Trophoblast cell (in vitro differentiated cells and primary cell): Measurements from ENCODE around the gene LRRC17.

Source experiments
- DNase-seq, 2 donors: peaks; one replicate each; pipeline ENCODE4 v3.0.0-alpha.2; 2016
- H2AFZ ChIP-seq: 2 replicates; pipeline ENCODE4 v1.6.1; 2013; ENCODE audit warnings: low read length, moderate library complexity, mild to moderate bottlenecking; ENCODE audit not compliant: insufficient read depth, poor library complexity
- H2AK5ac ChIP-seq: 2 replicates; pipeline ENCODE4 v1.6.1; 2013; ENCODE audit warnings: mild to moderate bottlenecking, low read length
- H2BK120ac ChIP-seq: 2 replicates; pipeline ENCODE4 v1.6.1; 2013; ENCODE audit warnings: low read length, mild to moderate bottlenecking, moderate library complexity; ENCODE audit not compliant: insufficient read depth, poor library complexity
- H2BK12ac ChIP-seq: 2 replicates; pipeline ENCODE4 v1.6.1; 2013; ENCODE audit warnings: mild to moderate bottlenecking, low read length, moderate library complexity
- H2BK5ac ChIP-seq: 2 replicates; pipeline ENCODE4 v1.6.1; 2013; ENCODE audit warnings: low read length, low read depth, moderate library complexity, mild to moderate bottlenecking; ENCODE audit not compliant: poor library complexity
- H3K14ac ChIP-seq: 2 replicates; pipeline ENCODE4 v1.6.1; 2013; ENCODE audit warnings: mild to moderate bottlenecking, low read length
- H3K18ac ChIP-seq: 2 replicates; pipeline ENCODE4 v1.6.1; 2013; ENCODE audit warnings: mild to moderate bottlenecking, low read length
- H3K23ac ChIP-seq: 2 replicates; pipeline ENCODE4 v1.6.1; 2013; ENCODE audit warnings: low read length
- H3K27ac ChIP-seq: 2 replicates; pipeline ENCODE4 v1.5.1; 2013; ENCODE audit warnings: low read depth, mild to moderate bottlenecking, inconsistent platforms, low read length, moderate library complexity
- H3K27me3 ChIP-seq: 2 replicates; pipeline ENCODE4 v1.6.1; 2013; ENCODE audit warnings: inconsistent platforms, mild to moderate bottlenecking, low read length, moderate library complexity; ENCODE audit not compliant: insufficient read depth
- H3K36me3 ChIP-seq, 2 experiments: 1 replicate in 1 of 2; 2 replicates in 1 of 2; pipeline ENCODE4 v1.6.1; 2013; ENCODE audit warnings: low read length in 2 of 2, mild to moderate bottlenecking in 2 of 2, moderate library complexity in 1 of 2; ENCODE audit not compliant: insufficient read depth in 2 of 2, control insufficient read depth in 1 of 2
- H3K4ac ChIP-seq: 2 replicates; pipeline ENCODE4 v1.6.1; 2013; ENCODE audit warnings: low read depth, mild to moderate bottlenecking, low read length, moderate library complexity
- H3K4me1 ChIP-seq, 2 experiments: 1 replicate in 1 of 2; 2 replicates in 1 of 2; pipeline ENCODE4 v1.6.1; 2013; ENCODE audit warnings: low read length in 2 of 2, mild to moderate bottlenecking in 2 of 2, moderate library complexity in 1 of 2; ENCODE audit not compliant: insufficient read depth in 2 of 2, control insufficient read depth in 1 of 2
- H3K4me2 ChIP-seq: 2 replicates; pipeline ENCODE4 v1.6.1; 2013; ENCODE audit warnings: inconsistent platforms, mild to moderate bottlenecking, low read length, moderate library complexity
- H3K4me3 ChIP-seq: 2 replicates; pipeline ENCODE4 v1.5.1; 2013; ENCODE audit warnings: mild to moderate bottlenecking, low read depth, low read length, inconsistent platforms
- H3K79me1 ChIP-seq: one replicate; pipeline ENCODE4 v1.6.1; 2013; ENCODE audit warnings: low read length
- H3K79me2 ChIP-seq: 2 replicates; pipeline ENCODE4 v1.6.1; 2013; ENCODE audit warnings: low read length, mild to moderate bottlenecking; ENCODE audit not compliant: control insufficient read depth, insufficient read depth, poor library complexity
- H3K9ac ChIP-seq: 2 replicates; pipeline ENCODE4 v1.6.1; 2013; ENCODE audit warnings: mild to moderate bottlenecking, low read length
- H3K9me3 ChIP-seq: 2 replicates; pipeline ENCODE4 v1.6.1; 2013; ENCODE audit warnings: low read depth, mild to moderate bottlenecking, control low read depth, inconsistent platforms, low read length; ENCODE audit not compliant: insufficient read depth
- H4K12ac ChIP-seq: 2 replicates; pipeline ENCODE4 v1.6.1; 2013; ENCODE audit warnings: low read depth, mild to moderate bottlenecking, low read length, moderate library complexity
- H4K8ac ChIP-seq: 2 replicates; pipeline ENCODE4 v1.6.1; 2013; ENCODE audit warnings: low read depth, mild to moderate bottlenecking, low read length, moderate library complexity
- H4K91ac ChIP-seq: one replicate; pipeline ENCODE4 v1.6.1; 2013; ENCODE audit warnings: low read depth, mild to moderate bottlenecking, low read length, moderate library complexity
- WGBS: extraction: QIAGEN DNeasy Blood & Tissue Kit; methylation state at CpG from one replicate; pipeline ENCODE4 v1.1.7; 2013; ENCODE audit warnings: missing lambda C conversion rate; ENCODE audit not compliant: insufficient read length, insufficient coverage; ENCODE audit errors: extremely low coverage; 5-methylcytosine and 5-hydroxymethylcytosine counted together

Gene LRRC17

DNA sequence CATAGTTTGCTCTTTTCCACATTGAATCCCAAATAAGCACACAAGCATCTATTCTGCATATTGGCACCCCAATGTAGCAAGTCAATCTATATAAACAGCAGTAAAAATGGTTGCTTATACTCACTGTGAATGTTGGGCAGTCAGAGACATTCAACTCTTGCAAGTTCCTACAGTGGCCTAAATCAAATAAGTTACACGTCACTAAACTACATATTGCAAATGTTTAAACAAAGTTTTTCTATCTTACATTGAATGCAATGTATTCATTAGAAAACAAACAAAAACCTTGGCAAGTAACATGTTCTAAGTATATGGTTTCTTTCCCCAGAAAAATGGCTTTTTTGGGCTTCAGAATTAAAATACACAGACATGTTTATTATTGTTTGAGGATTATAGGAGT, 19.0 kb downstream of the LRRC17 start:
- H3K27me3 ChIP-seq, result no peaks in the 10 kb centered on the region
- H3K14ac ChIP-seq, result no peak overlapping the region
- H3K4ac ChIP-seq, result no peak overlapping the region
- DNase-seq, result no peak
- no peak overlapping the region for H4K8ac ChIP-seq
- H4K12ac ChIP-seq, result no peak overlapping the region
- H3K79me2 ChIP-seq, result no peaks in the 10 kb centered on the region
- H3K4me1 ChIP-seq, result no peaks in the 10 kb centered on the region
- no peaks in the 10 kb centered on the region for H3K36me3 ChIP-seq
- H2BK5ac ChIP-seq, result no peak overlapping the region
- no peak overlapping the region for H3K4me3 ChIP-seq
- H3K79me1 ChIP-seq, result no peaks in the 10 kb centered on the region
- no peak overlapping the region for H2AK5ac ChIP-seq
- no peak overlapping the region for H2AFZ ChIP-seq
- H4K91ac ChIP-seq, result no peak overlapping the region
- no peak overlapping the region for H2BK120ac ChIP-seq
- H3K9ac ChIP-seq, result no peak overlapping the region
- no peak overlapping the region for H3K4me2 ChIP-seq
- H2BK12ac ChIP-seq, result no peak overlapping the region
- H3K9me3 ChIP-seq, result no peaks in the 10 kb centered on the region
- H3K27ac ChIP-seq, result no peak overlapping the region
- WGBS, result no CpG with 5 or more reads among the region's 1 CpG
- no peak overlapping the region for H3K23ac ChIP-seq
- no peak overlapping the region for H3K18ac ChIP-seq

DNA sequence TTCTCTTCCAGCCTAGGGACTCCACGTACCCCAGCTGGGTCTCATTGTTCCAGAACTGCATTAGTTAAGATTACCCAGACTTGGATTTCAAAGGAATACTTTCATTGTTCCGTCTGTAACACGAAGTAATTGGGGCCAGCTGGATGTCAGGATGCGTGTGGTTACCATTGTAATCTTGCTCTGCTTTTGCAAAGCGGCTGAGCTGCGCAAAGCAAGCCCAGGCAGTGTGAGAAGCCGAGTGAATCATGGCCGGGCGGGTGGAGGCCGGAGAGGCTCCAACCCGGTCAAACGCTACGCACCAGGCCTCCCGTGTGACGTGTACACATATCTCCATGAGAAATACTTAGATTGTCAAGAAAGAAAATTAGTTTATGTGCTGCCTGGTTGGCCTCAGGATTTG, 21.0 kb downstream of the LRRC17 start:
- H3K14ac ChIP-seq, result no peak overlapping the region
- no peak overlapping the region for H3K4ac ChIP-seq
- no peaks in the 10 kb centered on the region for H3K79me1 ChIP-seq
- H3K27me3 ChIP-seq, result no peaks in the 10 kb centered on the region
- no peak overlapping the region for H4K8ac ChIP-seq
- no peak for DNase-seq
- no peak overlapping the region for H2AFZ ChIP-seq
- H3K18ac ChIP-seq, result no peak overlapping the region
- no peaks in the 10 kb centered on the region for H3K79me2 ChIP-seq
- no peak overlapping the region for H3K4me2 ChIP-seq
- no peak overlapping the region for H2BK5ac ChIP-seq
- H3K9ac ChIP-seq, result no peak overlapping the region
- no peaks in the 10 kb centered on the region for H3K4me1 ChIP-seq
- no peaks in the 10 kb centered on the region for H3K9me3 ChIP-seq
- H3K27ac ChIP-seq, result no peak overlapping the region
- no peak overlapping the region for H3K4me3 ChIP-seq
- no peak overlapping the region for H2AK5ac ChIP-seq
- H2BK12ac ChIP-seq, result no peak overlapping the region
- H3K36me3 ChIP-seq, result no peaks in the 10 kb centered on the region
- H4K91ac ChIP-seq, result no peak overlapping the region
- H3K23ac ChIP-seq, result no peak overlapping the region
- WGBS, result no CpG with 5 or more reads among the region's 15 CpGs
- H4K12ac ChIP-seq, result no peak overlapping the region
- no peak overlapping the region for H2BK120ac ChIP-seq

DNA sequence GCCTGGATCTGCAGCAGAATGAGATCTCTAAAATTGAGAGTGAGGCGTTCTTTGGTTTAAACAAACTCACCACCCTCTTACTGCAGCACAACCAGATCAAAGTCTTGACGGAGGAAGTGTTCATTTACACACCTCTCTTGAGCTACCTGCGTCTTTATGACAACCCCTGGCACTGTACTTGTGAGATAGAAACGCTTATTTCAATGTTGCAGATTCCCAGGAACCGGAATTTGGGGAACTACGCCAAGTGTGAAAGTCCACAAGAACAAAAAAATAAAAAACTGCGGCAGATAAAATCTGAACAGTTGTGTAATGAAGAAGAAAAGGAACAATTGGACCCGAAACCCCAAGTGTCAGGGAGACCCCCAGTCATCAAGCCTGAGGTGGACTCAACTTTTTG, 21.4 kb downstream of the LRRC17 start:
- Histone ChIP-seq H2BK120ac (no peak overlapping the region), H3K79me2 (no peaks in the 10 kb centered on the region), H2BK5ac (no peak overlapping the region), H3K4me2 (no peak overlapping the region), H3K4me1 (no peaks in the 10 kb centered on the region), H4K91ac (no peak overlapping the region), H3K27me3 (no peaks in the 10 kb centered on the region), H3K23ac (no peak overlapping the region), H4K12ac (no peak overlapping the region), H3K79me1 (no peaks in the 10 kb centered on the region), H3K4me3 (no peak overlapping the region), H3K18ac (no peak overlapping the region), H2AK5ac (no peak overlapping the region), H2BK12ac (no peak overlapping the region), H3K9ac (no peak overlapping the region), H3K27ac (no peak overlapping the region), H3K14ac (no peak overlapping the region), H3K36me3 (no peaks in the 10 kb centered on the region), H2AFZ (no peak overlapping the region), H3K9me3 (no peaks in the 10 kb centered on the region), H3K4ac (no peak overlapping the region), H4K8ac (no peak overlapping the region)
- no CpG with 5 or more reads among the region's 8 CpGs for WGBS
- DNase-seq, result no peak

DNA sequence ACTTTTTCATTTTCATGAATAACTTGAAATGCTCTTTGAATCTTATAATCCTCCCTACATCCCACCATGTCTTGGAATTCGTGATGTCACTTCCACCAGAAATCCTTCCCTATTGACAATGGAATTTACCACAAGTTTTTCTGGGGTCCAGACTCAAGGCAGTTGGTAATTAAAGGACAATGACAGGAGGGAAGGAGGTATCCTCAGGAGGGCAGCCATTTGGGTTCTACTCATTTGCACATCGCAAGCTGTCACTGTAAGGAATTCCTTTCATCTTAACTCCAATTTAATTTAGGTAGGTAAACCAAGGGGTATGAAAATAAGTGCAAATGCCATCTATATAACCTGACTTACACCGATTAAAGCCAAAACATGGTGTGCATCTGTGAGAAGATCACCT, 21.9 kb downstream of the LRRC17 start:
- no peak overlapping the region for H2BK12ac ChIP-seq
- H3K4me1 ChIP-seq, result no peaks in the 10 kb centered on the region
- no peak overlapping the region for H2AFZ ChIP-seq
- H3K27ac ChIP-seq, result no peak overlapping the region
- H3K36me3 ChIP-seq, result no peaks in the 10 kb centered on the region
- no peak overlapping the region for H3K4ac ChIP-seq
- no peak overlapping the region for H3K4me3 ChIP-seq
- H4K8ac ChIP-seq, result no peak overlapping the region
- H4K12ac ChIP-seq, result no peak overlapping the region
- H3K4me2 ChIP-seq, result no peak overlapping the region
- no peaks in the 10 kb centered on the region for H3K79me2 ChIP-seq
- no peak overlapping the region for H3K9ac ChIP-seq
- H2BK5ac ChIP-seq, result no peak overlapping the region
- no peaks in the 10 kb centered on the region for H3K27me3 ChIP-seq
- H3K23ac ChIP-seq, result no peak overlapping the region
- no peak overlapping the region for H4K91ac ChIP-seq
- H3K14ac ChIP-seq, result no peak overlapping the region
- no peaks in the 10 kb centered on the region for H3K79me1 ChIP-seq
- WGBS, result no CpG with 5 or more reads among the region's 3 CpGs
- H2AK5ac ChIP-seq, result no peak overlapping the region
- no peak for DNase-seq
- no peak overlapping the region for H3K18ac ChIP-seq
- H2BK120ac ChIP-seq, result no peak overlapping the region
- no peaks in the 10 kb centered on the region for H3K9me3 ChIP-seq
